Measurements from ENCODE around the gene GOLM1.

DNA sequence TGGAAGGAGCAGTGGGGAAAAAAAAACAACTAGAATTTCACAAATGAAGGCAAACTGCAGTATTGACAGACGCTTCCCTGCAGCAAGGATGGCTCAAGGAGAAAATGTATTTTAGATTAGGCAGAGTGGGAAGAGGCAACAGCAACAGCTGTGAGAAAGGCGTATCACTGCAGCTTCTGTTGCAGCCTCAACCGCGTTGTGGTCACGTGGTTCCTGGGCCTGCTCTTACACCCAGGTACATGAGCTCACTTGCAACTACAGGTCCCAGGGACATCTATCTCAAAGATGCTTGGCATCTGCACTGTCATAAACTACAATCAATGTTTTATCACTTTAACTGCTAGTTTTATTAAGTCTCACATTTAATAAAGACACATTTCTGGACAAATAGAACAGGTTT, 36.0 kb upstream of the GOLM1 start:
- TF ChIP-seq, protein P1, sequence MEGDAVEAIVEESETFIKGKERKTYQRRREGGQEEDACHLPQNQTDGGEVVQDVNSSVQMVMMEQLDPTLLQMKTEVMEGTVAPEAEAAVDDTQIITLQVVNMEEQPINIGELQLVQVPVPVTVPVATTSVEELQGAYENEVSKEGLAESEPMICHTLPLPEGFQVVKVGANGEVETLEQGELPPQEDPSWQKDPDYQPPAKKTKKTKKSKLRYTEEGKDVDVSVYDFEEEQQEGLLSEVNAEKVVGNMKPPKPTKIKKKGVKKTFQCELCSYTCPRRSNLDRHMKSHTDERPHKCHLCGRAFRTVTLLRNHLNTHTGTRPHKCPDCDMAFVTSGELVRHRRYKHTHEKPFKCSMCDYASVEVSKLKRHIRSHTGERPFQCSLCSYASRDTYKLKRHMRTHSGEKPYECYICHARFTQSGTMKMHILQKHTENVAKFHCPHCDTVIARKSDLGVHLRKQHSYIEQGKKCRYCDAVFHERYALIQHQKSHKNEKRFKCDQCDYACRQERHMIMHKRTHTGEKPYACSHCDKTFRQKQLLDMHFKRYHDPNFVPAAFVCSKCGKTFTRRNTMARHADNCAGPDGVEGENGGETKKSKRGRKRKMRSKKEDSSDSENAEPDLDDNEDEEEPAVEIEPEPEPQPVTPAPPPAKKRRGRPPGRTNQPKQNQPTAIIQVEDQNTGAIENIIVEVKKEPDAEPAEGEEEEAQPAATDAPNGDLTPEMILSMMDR (IDR thresholded peaks at IDR 0.05; ENCODE audit: insufficient read depth, low read depth, low read length), result no peak
- TF ChIP-seq EZH2 (IDR thresholded peaks at IDR 0.05; ENCODE audit: insufficient read depth, low read length), result no peak
